Colonic mucosa (tissue), 4 donors: ENCODE data around the gene SUFU. TPM values are rescaled to one million over a fixed set of nuclear protein-coding genes. Genes with fewer than 3 reads are reported as not detected.

Experiments used
- DNase-seq: peaks from one replicate; pipeline ENCODE4 v3.0.0-alpha.2; 2020
- H3K27ac ChIP-seq: fragments of 200-600 bp; one replicate; pipeline ENCODE4 v1.8.0; 2021
- H3K27me3 ChIP-seq: fragments of 200-600 bp; one replicate; pipeline ENCODE4 v1.8.0; 2021
- H3K36me3 ChIP-seq: fragments of 200-600 bp; one replicate; pipeline ENCODE4 v1.8.0; 2021
- H3K4me1 ChIP-seq: fragments of 200-600 bp; one replicate; pipeline ENCODE4 v1.8.0; 2021; ENCODE audit warnings: mild to moderate bottlenecking
- H3K4me3 ChIP-seq: fragments of 200-600 bp; one replicate; pipeline ENCODE4 v1.8.0; 2021
- H3K9ac ChIP-seq, 2 donors: one replicate each; pipeline ENCODE4 v1.7.0; 2013; ENCODE audit warnings: control low read depth in 2 of 2, low read depth in 2 of 2, low read length in 2 of 2
- H3K9me3 ChIP-seq: fragments of 200-600 bp; one replicate; pipeline ENCODE4 v1.8.0; 2021
- intact Hi-C: fragments of 100-400 bp; cut with DNase I; formaldehyde crosslinking; loops from one replicate; pipeline ENCODE4 v1.14.1; 2022
- total RNA-seq, 2 donors: library from RNA; stranded (reverse); fragmentation: NEBNext Ultra II Directional in 1 of 2; extraction: Animal tissue kit (Norgen Biotek cat#: 25700) in 1 of 2; gene quantifications; one replicate each; pipeline ENCODE4 v1.2.1, GENCODE V29; 2021
- TF ChIP-seq, protein P1 (sequence below): fragments of 200-600 bp; IDR thresholded peaks from one replicate; pipeline ENCODE4 v1.8.0; 2022; ENCODE audit warnings: antibody characterized with exemption, mild to moderate bottlenecking
- donor health status: healthy.
- donor health status: DM: no; HTN: no; CAD: no.
- donor health status: DM: no; HTN: no; CAD: no.

Gene SUFU
- total RNA-seq, 2 donors from 2014 or later = 7.6 to 8.6 TPM

DNA sequence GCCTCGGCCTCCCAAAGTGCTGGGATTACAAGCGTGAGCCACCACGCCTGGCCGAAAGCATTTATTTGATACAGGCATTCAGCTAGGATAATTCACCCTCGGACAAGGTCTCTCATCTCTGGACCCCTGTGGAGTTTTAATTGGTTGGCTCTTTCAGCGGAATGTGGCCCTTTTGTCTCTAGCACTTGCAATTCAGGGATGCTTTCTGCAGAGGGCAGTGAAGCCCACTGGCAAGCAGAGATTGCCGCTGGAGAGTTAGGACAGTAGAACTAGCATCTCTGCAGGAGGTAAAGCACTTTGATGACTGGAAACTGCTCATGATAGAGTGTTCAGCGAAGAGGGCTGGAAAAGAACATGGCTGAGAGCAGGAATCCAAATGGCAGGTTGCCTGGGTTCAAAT lies 62.0 kb downstream of the SUFU start:
- H3K27ac ChIP-seq = no peak overlapping the region
- TF ChIP-seq, protein P1, sequence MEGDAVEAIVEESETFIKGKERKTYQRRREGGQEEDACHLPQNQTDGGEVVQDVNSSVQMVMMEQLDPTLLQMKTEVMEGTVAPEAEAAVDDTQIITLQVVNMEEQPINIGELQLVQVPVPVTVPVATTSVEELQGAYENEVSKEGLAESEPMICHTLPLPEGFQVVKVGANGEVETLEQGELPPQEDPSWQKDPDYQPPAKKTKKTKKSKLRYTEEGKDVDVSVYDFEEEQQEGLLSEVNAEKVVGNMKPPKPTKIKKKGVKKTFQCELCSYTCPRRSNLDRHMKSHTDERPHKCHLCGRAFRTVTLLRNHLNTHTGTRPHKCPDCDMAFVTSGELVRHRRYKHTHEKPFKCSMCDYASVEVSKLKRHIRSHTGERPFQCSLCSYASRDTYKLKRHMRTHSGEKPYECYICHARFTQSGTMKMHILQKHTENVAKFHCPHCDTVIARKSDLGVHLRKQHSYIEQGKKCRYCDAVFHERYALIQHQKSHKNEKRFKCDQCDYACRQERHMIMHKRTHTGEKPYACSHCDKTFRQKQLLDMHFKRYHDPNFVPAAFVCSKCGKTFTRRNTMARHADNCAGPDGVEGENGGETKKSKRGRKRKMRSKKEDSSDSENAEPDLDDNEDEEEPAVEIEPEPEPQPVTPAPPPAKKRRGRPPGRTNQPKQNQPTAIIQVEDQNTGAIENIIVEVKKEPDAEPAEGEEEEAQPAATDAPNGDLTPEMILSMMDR = no peak
- no peak overlapping the region for H3K4me3 ChIP-seq
- H3K9ac ChIP-seq = no peak overlapping the region
- intact Hi-C loops = no loop called here
- H3K4me1 ChIP-seq = no peaks in the 10 kb centered on the region
- no peaks in the 10 kb centered on the region for H3K27me3 ChIP-seq
- DNase-seq = no peak
- H3K9me3 ChIP-seq = no peaks in the 10 kb centered on the region
- H3K36me3 ChIP-seq = no peaks in the 10 kb centered on the region

DNA sequence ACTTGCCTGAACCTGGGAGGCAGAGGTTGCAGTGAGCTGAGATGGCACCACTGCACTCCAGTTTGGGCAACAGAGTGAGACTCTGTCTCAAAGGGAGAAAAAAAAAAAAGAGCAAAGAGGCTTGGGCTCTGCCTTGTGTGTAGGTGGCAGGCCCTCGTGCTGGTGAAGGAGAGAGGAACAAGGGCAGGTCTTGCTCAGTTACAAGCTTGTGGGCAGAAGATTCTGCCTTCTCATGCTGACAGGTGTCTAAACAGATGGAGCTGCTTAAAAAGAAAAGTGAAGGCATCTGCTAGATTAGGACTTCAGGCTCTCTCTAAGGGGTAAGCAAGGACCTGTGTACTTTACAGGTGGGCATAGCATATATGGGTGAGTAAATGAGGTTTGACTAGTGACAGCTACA lies 75.0 kb downstream of the SUFU start:
- Histone ChIP-seq H3K27ac (no peak overlapping the region), H3K9me3 (no peaks in the 10 kb centered on the region), H3K36me3 (no peaks in the 10 kb centered on the region), H3K27me3 (no peaks in the 10 kb centered on the region), H3K4me1 (no peaks in the 10 kb centered on the region), H3K4me3 (no peak overlapping the region), H3K9ac (no peak overlapping the region)
- TF ChIP-seq, protein P1 = no peak
- intact Hi-C loops = no loop called here
- no peak for DNase-seq

DNA sequence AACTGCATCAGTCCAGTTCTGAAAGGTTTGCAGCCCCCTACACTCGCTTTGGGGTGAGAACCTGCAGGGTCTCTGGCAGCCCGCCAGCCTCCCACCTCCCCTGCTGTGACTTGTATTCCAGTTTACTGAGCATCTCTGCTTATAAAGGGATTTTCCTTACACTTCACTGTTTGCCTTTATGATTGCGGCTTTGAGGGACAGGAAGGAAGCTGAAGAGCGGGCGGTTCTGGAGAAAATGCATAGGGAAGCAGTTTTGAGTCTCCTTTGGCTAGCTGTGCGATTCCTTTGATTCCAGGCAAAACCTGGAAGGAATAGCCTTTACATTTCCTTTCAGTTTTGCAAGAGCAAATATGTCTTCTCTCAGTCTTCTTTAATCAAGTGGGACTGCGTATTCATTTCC lies 75.6 kb downstream of the SUFU start:
- H3K27me3 ChIP-seq = no peaks in the 10 kb centered on the region
- DNase-seq = no peak
- intact Hi-C loops = no loop called here
- no peak overlapping the region for H3K27ac ChIP-seq
- H3K9me3 ChIP-seq = no peaks in the 10 kb centered on the region
- no peaks in the 10 kb centered on the region for H3K36me3 ChIP-seq
- H3K4me3 ChIP-seq = no peak overlapping the region
- no peak overlapping the region for H3K9ac ChIP-seq
- H3K4me1 ChIP-seq = no peaks in the 10 kb centered on the region
- TF ChIP-seq, protein P1 = no peak

DNA sequence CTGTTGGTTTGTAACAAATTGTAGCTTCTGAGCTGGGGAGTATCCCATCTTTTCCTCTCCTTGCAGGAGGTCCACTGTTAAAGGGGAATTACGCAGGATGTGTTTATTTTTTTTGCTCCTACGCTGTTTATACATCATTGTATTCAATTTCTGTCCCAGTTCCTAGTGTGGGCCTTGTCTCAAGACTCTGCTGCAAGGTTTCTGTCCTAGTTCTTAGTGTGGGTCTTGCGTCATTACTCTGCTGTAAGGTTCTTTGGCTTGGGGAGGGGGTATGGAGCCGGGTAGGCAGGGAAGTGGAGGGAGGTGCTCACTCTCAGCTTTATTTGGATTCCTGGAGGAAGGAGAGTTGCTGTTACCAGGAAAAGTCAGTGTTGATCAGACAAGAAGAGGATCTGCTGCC lies 76.5 kb downstream of the SUFU start:
- no peaks in the 10 kb centered on the region for H3K9me3 ChIP-seq
- no peaks in the 10 kb centered on the region for H3K27me3 ChIP-seq
- H3K9ac ChIP-seq = peak overlapping the region in 1 of 2 donors; percentile 12
- no peaks in the 10 kb centered on the region for H3K4me1 ChIP-seq
- no peak overlapping the region for H3K4me3 ChIP-seq
- no peaks in the 10 kb centered on the region for H3K36me3 ChIP-seq
- no peak for DNase-seq
- TF ChIP-seq, protein P1 = no peak
- no peak overlapping the region for H3K27ac ChIP-seq
- intact Hi-C loops = no loop called here

DNA sequence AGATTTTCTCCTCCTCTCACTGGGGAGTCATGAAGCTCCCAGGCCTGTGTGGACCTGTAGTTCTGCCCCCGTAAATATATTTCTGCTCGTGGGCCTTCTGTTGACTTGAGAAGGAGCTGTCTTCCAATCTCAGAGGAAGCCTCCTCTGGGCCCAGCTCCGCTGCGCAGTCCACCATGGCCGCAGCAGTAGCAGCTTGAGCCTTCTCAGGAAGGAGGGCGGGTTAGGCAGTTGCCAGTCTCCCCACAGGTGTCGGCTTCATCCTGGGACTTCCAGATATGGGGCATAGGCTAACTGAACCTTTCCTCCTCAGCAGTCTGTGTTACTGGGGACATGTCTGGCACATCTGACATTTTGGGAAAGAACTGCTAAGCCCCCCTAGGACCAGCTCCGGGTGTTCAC lies 77.6 kb downstream of the SUFU start:
- no peaks in the 10 kb centered on the region for H3K4me1 ChIP-seq
- TF ChIP-seq, protein P1 = no peak
- no peak overlapping the region for H3K27ac ChIP-seq
- no peak overlapping the region for H3K9ac ChIP-seq
- no peaks in the 10 kb centered on the region for H3K36me3 ChIP-seq
- DNase-seq = no peak
- no peaks in the 10 kb centered on the region for H3K27me3 ChIP-seq
- H3K9me3 ChIP-seq = no peaks in the 10 kb centered on the region
- no peak overlapping the region for H3K4me3 ChIP-seq
- intact Hi-C loops = no loop called here
